HG03565 (cell line): ENCODE results near the gene ABHD12.
"Not testable (repeated sequence)": the region's sequence is repeated elsewhere in the genome, so short reads cannot be mapped to it uniquely, and the experiment has no call there.

ENCODE experiments used
- ATAC-seq: cut with Tn5 transposase; IDR thresholded peaks from one replicate; pipeline ENCODE4 v1.9.1; 2021; ENCODE audit warnings: mild to moderate bottlenecking, moderate library complexity; ENCODE audit not compliant: unreplicated experiment

ABHD12 gene

GRCh38 chr20:25355011-25355595 is 35.5 kb downstream of the ABHD12 start:
- ATAC-seq = no peak

DNA sequence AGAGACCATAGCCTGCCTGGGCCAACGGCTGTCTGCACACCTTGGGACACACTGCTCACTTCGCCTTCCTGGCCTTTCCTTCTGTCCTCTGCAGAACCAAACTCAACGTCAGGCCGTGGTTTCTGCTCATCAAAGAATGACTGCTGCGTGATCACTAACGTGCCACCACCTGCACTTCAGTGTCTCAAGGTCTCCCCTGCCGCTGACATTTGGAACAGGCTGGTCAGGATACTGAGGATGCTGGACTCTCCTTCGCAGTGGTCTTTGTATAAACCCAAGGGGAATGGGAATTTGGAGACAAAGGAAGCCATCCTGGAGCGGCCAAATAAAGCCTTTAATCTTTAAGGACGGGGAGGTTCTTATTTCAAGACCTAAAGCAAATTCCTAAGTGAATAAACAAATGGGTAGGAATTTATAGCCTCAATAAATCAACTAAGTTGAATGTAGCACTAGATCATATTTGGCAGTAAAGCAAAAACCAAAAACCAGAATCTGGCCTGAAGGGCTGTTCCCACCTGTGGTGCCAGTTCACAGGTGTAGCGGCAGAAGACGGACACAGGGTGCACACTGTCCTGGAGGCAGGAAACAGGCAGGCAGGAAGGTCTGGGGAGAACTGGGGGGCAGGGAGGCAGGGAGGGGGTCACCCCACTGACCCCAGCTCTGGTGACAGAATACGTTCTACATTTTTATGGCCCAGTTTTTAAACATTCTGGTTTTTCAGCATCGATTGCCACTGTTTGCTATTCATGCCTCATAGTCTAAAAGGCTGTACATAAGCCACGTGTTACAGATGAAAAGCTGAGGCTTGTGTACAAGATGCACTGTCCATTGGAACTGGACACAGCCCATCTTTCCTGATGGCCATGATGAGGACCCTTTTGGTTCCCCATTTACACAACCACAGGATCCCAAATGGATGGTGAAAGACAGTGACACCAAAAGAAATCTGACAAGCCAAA is 36.6 kb downstream of the ABHD12 start:
- ATAC-seq = no peak

GRCh38 chr20:25353353-25353746 is 37.3 kb downstream of the ABHD12 start:
- ATAC-seq = no peak

- no peak for ATAC-seq
Measured at GRCh38 chr20:25352746-25353145, 37.9 kb downstream of the ABHD12 start.

- ATAC-seq = no peak
Measured at GRCh38 chr20:25351024-25351360, 39.6 kb downstream of the ABHD12 start.

GRCh38 chr20:25346349-25346748 is 44.3 kb downstream of the ABHD12 start:
- ATAC-seq = no peak

GRCh38 chr20:25345721-25346120 is 44.9 kb downstream of the ABHD12 start:
- ATAC-seq = no peak

DNA sequence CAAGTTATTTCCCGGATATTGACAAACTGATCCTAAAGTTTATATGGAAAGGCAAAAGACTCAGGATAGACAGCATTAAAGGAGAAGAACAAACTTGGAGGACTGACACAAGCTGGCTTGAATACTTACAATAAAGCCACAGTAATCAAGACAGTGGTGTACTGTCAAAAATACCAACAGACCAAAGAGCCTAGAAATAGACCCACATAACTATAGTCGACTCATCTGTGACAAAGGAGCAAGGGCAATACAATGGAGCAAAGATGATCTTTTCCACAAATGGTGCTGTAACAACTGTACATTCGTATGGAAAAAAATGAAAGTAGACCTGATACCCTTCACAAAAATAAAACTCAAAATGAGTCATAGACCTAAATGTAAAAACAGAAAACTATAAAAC is 46.0 kb downstream of the ABHD12 start:
- ATAC-seq = no peak

DNA sequence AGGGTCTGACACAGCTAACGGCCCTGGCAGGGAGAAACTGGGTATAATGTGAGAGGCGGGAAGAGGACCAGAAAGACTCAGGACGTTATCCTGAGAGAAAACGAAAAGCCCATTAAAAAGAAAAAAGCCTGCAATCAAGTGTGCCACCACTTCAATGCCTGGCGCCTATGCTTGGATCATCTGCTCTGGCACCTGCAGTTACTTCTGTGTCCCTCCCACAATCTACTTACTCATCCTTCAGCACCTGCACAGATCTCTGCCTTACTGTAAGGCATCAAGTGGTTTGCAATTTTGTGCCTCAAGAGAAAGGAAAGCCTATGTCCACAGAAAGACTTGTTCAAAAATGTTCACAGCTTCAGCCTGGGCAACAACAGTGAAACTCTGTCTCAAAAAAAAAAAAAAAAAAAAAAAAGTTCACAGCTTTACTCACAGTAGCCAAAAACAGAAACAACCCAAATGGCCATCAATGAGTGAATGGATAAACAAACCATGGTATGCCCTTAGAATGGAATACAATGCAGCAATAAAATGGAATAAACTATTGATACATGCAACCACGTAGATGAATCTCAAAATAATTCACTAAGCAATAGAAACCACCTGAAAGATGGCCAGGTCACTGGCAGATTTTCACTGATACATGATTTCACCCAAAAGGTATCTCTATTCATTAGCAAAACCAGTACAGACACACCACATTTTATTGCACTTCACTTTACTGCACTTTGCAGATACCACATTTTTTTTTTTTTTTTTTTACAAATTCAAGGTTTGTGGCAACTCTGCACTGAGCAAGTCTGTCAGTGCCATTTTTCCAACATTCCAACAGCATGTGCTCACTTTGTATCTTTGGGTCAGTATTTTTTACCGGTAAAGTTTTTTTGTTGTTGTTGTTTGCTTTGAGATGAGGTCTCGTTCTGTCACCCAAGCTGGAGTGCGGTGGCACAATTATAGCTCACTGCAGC is 48.6 kb downstream of the ABHD12 start:
- ATAC-seq = no peak

GRCh38 chr20:25340380-25340779 is 50.3 kb downstream of the ABHD12 start:
- ATAC-seq = no peak

DNA sequence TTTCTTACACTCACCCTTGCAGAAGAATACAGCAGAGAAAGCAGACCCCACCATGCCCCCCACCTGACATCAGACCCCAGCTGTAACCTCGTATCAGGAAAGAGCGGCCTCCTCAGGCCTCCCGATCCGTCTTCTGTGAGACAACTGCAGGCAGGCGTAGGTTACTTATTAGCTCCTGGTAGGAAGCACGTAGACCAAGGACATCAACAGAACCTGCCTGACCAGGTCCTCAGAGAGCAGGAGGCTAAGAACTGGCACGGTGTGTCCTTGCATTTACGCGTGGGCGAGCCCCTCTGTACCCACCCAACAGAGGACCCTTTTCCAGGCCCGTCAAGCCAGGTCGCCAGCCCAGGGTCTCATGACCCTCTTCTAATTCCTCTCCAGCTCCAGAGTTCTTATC is 51.0 kb downstream of the ABHD12 start:
- ATAC-seq = no peak

- no peak for ATAC-seq
Measured at GRCh38 chr20:25338112-25339023, 52.3 kb downstream of the ABHD12 start.

DNA sequence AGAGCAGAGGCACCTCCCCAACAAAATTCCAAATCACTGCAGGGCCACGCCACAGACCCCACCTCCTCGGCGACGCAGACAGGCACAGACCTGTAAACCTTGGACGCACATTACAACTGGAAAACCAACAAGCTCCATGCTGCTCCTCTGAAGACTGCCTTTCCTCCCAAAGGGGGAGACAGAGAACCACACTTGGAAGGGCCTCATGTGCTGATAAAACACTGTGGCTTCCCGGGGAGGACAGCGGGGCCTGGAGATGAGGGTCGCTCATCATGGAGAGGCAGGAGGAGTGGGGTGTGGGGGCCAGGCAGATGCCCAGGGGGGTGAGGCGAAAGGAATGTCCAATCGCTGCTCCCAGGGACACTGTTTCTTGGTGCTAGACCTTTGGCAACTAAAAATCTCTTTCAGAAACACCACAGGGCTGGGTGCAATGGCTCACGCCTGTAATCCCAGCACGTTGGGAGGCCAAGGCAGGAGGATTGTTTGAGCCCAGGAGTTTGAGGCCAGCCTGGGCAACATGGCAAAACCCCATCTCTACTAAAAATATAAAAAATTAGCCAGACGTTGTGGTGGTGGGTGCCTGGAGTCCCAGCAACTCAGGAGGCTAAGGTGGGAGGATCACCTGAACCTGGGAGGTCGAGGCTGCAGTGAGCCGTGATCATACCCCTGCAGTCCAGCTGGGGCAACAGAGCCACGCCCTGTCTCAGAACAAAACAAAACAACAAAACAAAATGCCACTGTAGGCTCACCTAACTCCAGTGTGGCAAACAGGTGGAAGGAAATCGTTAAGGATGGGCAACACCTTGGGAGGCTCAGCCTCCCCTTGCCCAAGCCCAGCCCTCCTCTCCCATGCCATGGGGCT is 53.8 kb downstream of the ABHD12 start:
- no peak for ATAC-seq

- ATAC-seq = not testable (repeated sequence)
Measured at GRCh38 chr20:25334972-25335371, 55.7 kb downstream of the ABHD12 start.

GRCh38 chr20:25328954-25329498 is 61.6 kb downstream of the ABHD12 start:
- no peak for ATAC-seq

DNA sequence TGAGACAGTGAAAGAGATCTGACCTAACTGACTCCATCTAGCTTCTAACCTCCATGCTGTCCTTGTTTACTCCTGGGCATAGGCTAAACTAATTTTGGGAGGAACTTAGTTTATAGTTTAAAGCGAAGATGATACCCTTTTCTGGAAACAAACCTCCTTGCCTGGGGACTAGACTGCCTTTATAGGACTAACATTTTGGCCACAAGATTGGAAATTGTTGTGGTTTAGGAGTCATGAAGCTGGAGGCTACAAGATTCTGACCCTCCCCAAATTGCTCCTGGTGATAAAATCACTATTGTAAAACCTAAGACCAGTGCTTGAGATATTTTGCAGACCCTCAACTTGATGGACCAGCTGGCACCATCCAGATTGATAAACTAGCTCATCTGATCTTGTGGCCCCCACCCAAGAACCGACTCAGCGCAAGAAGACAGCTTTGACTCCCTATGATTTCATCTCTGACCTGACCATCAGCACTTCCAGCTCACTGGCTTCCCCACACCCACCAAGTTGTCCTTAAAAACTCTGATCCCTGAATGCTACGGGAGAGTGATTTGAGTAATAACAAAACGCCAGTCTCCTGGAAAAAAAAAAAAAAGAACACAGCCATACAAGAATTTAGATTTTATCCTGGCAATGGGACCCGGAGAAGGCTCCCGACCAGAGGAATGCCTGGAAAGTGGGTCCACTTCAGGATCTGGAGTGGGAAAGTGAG is 63.0 kb downstream of the ABHD12 start:
- no peak for ATAC-seq

GRCh38 chr20:25325997-25326396 is 64.6 kb downstream of the ABHD12 start:
- no peak for ATAC-seq

DNA sequence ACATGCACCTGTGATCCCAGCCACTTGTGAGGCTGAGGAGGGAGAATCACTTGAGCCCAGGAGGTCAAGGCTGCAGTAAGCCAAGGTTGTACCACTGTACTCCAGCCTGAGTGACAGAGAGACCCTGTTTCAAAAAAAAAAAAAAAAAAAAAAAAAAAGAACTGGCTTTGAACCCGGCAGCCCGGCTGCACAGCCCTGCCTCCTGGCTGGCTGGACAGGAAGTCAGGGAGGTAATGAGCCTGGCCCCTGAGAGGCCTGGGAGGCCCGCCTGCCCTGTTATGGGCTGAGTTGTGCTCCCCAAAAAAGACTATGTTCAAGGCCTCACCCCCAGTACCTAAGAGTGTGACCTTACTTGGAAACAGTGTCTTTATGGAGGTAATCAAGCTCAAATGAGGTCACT is 65.6 kb downstream of the ABHD12 start:
- ATAC-seq = no peak
